ENCODE results near the gene FHOD3. TPM values are rescaled to one million over a fixed set of nuclear protein-coding genes. Genes with fewer than 3 reads are reported as not detected.

The FHOD3 gene
- total RNA-seq, 1 experiment from 2014 or later = 10.6 TPM

DNA sequence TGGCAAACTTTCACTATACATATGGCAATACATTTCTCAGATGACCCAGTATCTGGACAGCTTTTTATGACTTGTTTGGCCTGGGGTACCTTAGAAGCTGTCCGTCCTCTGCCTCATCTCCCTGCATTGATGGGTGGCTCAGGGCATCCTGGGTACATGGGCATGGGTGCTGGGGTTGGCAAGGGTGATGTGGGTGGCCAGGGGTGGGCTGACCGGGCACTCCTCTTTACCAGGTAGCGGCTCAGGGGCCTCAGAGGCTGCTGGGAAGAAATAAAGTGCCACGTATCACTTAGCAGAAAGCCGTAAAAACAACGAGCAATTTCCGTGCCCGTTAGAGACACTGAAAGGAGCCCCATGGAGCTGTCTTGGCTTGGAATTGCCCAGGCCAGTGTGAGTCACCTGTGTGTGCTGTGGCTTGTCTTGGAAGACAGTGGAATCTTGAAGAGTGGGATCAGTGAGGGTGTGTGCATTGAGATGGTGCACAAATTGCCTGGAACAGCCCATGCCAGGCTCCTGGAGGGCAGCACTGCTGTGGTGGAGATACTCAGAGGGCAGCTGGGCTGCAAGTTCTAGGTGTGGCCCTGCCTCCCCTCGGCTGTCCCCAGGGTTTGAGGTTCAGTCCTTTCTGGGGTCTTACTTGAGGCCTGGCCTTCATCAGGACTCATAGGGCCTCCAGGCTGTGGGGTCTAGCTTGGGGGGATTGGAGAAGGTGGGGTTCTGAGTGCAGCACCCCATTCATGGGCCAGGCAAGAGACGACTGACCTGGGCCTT is 88.8 kb downstream of the FHOD3 start:
- no peaks in the 10 kb centered on the region for H3K27me3 ChIP-seq (ENCODE audit: insufficient read depth, low read depth)
- H2AFZ ChIP-seq = no peak overlapping the region
- intact Hi-C loops (cut with micrococcal nuclease; ENCODE audit: unreplicated experiment) = no loop called here
- H3K27ac ChIP-seq = no peak overlapping the region
- no peaks in the 10 kb centered on the region for H3K9me3 ChIP-seq (ENCODE audit: insufficient read depth, low read depth)
- H3K4me1 ChIP-seq (replicated peaks; ENCODE audit: insufficient read depth) = no peaks in the 10 kb centered on the region
- POLR2A ChIA-PET (ENCODE audit: unreplicated experiment) = no interaction called here
- TF ChIP-seq, protein P1, sequence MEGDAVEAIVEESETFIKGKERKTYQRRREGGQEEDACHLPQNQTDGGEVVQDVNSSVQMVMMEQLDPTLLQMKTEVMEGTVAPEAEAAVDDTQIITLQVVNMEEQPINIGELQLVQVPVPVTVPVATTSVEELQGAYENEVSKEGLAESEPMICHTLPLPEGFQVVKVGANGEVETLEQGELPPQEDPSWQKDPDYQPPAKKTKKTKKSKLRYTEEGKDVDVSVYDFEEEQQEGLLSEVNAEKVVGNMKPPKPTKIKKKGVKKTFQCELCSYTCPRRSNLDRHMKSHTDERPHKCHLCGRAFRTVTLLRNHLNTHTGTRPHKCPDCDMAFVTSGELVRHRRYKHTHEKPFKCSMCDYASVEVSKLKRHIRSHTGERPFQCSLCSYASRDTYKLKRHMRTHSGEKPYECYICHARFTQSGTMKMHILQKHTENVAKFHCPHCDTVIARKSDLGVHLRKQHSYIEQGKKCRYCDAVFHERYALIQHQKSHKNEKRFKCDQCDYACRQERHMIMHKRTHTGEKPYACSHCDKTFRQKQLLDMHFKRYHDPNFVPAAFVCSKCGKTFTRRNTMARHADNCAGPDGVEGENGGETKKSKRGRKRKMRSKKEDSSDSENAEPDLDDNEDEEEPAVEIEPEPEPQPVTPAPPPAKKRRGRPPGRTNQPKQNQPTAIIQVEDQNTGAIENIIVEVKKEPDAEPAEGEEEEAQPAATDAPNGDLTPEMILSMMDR (conservative IDR thresholded peaks at IDR 0.05) = no peak
- TF ChIP-seq EZH2 (IDR thresholded peaks at IDR 0.05; ENCODE audit: low read depth) = no peak
- no peak overlapping the region for H3K4me3 ChIP-seq
- H3F3A ChIP-seq (ENCODE audit: insufficient read depth, low read depth) = no peaks in the 10 kb centered on the region
- H4K20me1 ChIP-seq (ENCODE audit: insufficient read depth) = no peaks in the 10 kb centered on the region
- H3K36me3 ChIP-seq (ENCODE audit: low read depth) = no peaks in the 10 kb centered on the region
- DNase-seq = no peak
- no TSS peak for BruUV-seq (replicated peaks)
- H3K9me2 ChIP-seq (ENCODE audit: insufficient read depth) = no peaks in the 10 kb centered on the region
- H3K79me2 ChIP-seq (ENCODE audit: low read depth) = no peaks in the 10 kb centered on the region
- H3K4me2 ChIP-seq = no peak overlapping the region
- CTCF ChIA-PET = no interaction called here

DNA sequence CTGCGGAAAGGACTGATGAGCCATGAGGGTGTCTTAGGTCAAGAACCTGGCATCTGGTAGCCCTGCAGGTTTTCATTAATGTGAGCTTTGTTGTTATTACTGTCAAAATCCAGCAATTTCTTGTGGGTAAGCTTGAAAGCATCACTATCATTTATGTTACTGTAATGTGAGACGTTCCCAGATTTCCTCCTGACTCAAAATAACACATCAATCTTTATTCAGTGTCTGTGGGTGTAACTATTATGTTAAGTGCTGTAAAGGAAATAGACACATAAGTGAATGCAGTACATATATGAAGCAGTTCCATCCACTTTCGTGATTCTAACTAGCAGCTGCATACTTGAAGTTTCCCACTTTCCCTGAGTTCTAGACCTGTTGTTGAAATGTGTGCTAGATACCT is 89.8 kb downstream of the FHOD3 start:
- no peaks in the 10 kb centered on the region for H3K9me2 ChIP-seq (ENCODE audit: insufficient read depth)
- H3K9me3 ChIP-seq (ENCODE audit: insufficient read depth, low read depth) = no peaks in the 10 kb centered on the region
- no peaks in the 10 kb centered on the region for H3F3A ChIP-seq (ENCODE audit: insufficient read depth, low read depth)
- BruUV-seq (replicated peaks) = no TSS peak
- H3K79me2 ChIP-seq (ENCODE audit: low read depth) = no peaks in the 10 kb centered on the region
- no peaks in the 10 kb centered on the region for H4K20me1 ChIP-seq (ENCODE audit: insufficient read depth)
- no peak overlapping the region for H3K4me2 ChIP-seq
- CTCF ChIA-PET = no interaction called here
- no peak overlapping the region for H3K27ac ChIP-seq
- H2AFZ ChIP-seq = no peak overlapping the region
- TF ChIP-seq, protein P1 (conservative IDR thresholded peaks at IDR 0.05) = no peak
- no peak for TF ChIP-seq EZH2 (IDR thresholded peaks at IDR 0.05; ENCODE audit: low read depth)
- no peak overlapping the region for H3K4me3 ChIP-seq
- no peaks in the 10 kb centered on the region for H3K27me3 ChIP-seq (ENCODE audit: insufficient read depth, low read depth)
- POLR2A ChIA-PET (ENCODE audit: unreplicated experiment) = no interaction called here
- no peaks in the 10 kb centered on the region for H3K4me1 ChIP-seq (replicated peaks; ENCODE audit: insufficient read depth)
- no peak for DNase-seq
- intact Hi-C loops (cut with micrococcal nuclease; ENCODE audit: unreplicated experiment) = no loop called here
- no peaks in the 10 kb centered on the region for H3K36me3 ChIP-seq (ENCODE audit: low read depth)

DNA sequence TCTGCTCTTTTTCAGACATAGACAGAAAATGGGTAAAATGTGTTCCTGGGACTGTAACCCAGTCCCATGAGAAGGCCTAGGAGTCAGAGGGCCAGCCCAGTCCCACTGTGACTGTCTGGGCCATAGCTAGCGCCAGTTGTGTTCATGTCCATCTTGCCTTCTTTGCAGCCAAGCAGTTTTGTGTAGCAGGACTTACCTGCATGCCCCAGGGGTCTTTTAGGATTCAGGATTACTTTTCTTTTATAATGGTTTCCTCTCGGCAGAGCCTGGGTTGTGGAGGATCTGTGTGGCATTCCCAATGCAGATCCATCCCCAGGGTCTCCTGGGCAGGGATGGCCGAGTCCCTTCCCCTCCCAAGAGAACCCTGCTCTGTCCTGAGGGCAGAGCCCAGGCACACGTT is 90.8 kb downstream of the FHOD3 start:
- POLR2A ChIA-PET (ENCODE audit: unreplicated experiment) = no interaction called here
- Histone ChIP-seq H3F3A (ENCODE audit: insufficient read depth, low read depth) (no peaks in the 10 kb centered on the region), H3K27me3 (ENCODE audit: insufficient read depth, low read depth) (no peaks in the 10 kb centered on the region), H4K20me1 (ENCODE audit: insufficient read depth) (no peaks in the 10 kb centered on the region), H3K4me1 (replicated peaks; ENCODE audit: insufficient read depth) (no peaks in the 10 kb centered on the region), H2AFZ (no peak overlapping the region), H3K4me3 (no peak overlapping the region), H3K79me2 (ENCODE audit: low read depth) (no peaks in the 10 kb centered on the region), H3K9me2 (ENCODE audit: insufficient read depth) (no peaks in the 10 kb centered on the region), H3K36me3 (ENCODE audit: low read depth) (no peaks in the 10 kb centered on the region), H3K9me3 (ENCODE audit: insufficient read depth, low read depth) (no peaks in the 10 kb centered on the region), H3K4me2 (no peak overlapping the region), H3K27ac (no peak overlapping the region)
- no peak for TF ChIP-seq EZH2 (IDR thresholded peaks at IDR 0.05; ENCODE audit: low read depth)
- DNase-seq = no peak
- BruUV-seq (replicated peaks) = no TSS peak
- intact Hi-C loops (cut with micrococcal nuclease; ENCODE audit: unreplicated experiment) = no loop called here
- CTCF ChIA-PET = no interaction called here

DNA sequence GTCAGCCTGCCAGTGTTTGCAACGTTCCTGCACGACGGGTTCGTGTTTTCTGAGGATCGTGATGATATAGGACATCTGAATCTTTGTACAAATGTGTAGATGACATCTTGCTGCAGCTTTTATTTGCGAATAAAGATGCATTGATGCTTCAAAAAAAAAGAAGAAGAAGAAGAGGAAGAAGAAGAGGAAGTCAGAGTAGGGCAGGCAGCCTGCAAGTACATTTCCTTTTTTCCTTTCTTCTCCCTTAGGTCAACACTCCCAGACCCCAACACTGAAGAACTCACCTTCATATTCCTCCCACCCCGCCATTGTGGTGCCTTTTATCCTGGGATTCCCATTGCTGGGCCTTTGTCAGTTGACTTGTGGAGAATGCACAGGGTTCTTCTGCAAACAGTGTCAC is 91.5 kb downstream of the FHOD3 start:
- ChIA-PET CTCF (no interaction called here), POLR2A (ENCODE audit: unreplicated experiment) (no interaction called here)
- Histone ChIP-seq H3K79me2 (ENCODE audit: low read depth) (no peaks in the 10 kb centered on the region), H3K4me3 (no peak overlapping the region), H3K9me3 (ENCODE audit: insufficient read depth, low read depth) (no peaks in the 10 kb centered on the region), H3K27ac (no peak overlapping the region), H4K20me1 (ENCODE audit: insufficient read depth) (no peaks in the 10 kb centered on the region), H3K4me1 (replicated peaks; ENCODE audit: insufficient read depth) (no peaks in the 10 kb centered on the region), H3F3A (ENCODE audit: insufficient read depth, low read depth) (no peaks in the 10 kb centered on the region), H2AFZ (no peak overlapping the region), H3K9me2 (ENCODE audit: insufficient read depth) (no peaks in the 10 kb centered on the region), H3K4me2 (no peak overlapping the region), H3K27me3 (ENCODE audit: insufficient read depth, low read depth) (no peaks in the 10 kb centered on the region), H3K36me3 (ENCODE audit: low read depth) (no peaks in the 10 kb centered on the region)
- no peak for DNase-seq
- intact Hi-C loops (cut with micrococcal nuclease; ENCODE audit: unreplicated experiment) = no loop called here
- no TSS peak for BruUV-seq (replicated peaks)
- TF ChIP-seq, protein P1 (conservative IDR thresholded peaks at IDR 0.05) = no peak
- TF ChIP-seq EZH2 (IDR thresholded peaks at IDR 0.05; ENCODE audit: low read depth) = no peak

Measured in PC-9 (cell line).